Heart left ventricle (tissue), 16 donors: ENCODE data around the gene CPB2. TPM values are rescaled to one million over a fixed set of nuclear protein-coding genes. Genes with fewer than 3 reads are reported as not detected.

Experiments used
- ATAC-seq, 4 donors: fragments of 200-7000 bp; cut with Tn5 transposase; one replicate each; pipeline ENCODE4 v1.9.1; 2020 to 2022; ENCODE audit warnings: moderate library complexity in 4 of 4, mild to moderate bottlenecking in 3 of 4, moderate number of reproducible peaks in 1 of 4
- DNase-seq, 5 donors: peaks; one replicate each; pipeline ENCODE4 v3.0.0-alpha.2; 2020
- H3K27ac ChIP-seq, 12 donors: fragments of 200-600 bp; sonication (generic) in 4 of 12; one replicate each; pipeline versions ENCODE4 v1.5.0 to v1.8.0; 2016 to 2022; ENCODE audit warnings: mild to moderate bottlenecking in 2 of 12
- H3K27me3 ChIP-seq, 9 donors: fragments of 200-600 bp; sonication (generic) in 2 of 9; one replicate each; pipeline versions ENCODE4 v1.5.1 to v1.8.0; 2016 to 2022; ENCODE audit warnings: mild to moderate bottlenecking in 3 of 9
- H3K36me3 ChIP-seq, 9 donors: fragments of 200-600 bp; sonication (generic) in 2 of 9; one replicate each; pipeline versions ENCODE4 v1.5.0 to v1.8.0; 2018 to 2022; ENCODE audit warnings: mild to moderate bottlenecking in 2 of 9
- H3K4me1 ChIP-seq, 12 donors: fragments of 200-600 bp; sonication (generic) in 4 of 12; one replicate each; pipeline versions ENCODE4 v1.5.0 to v1.8.0; 2016 to 2022; ENCODE audit warnings: mild to moderate bottlenecking in 3 of 12
- H3K4me3 ChIP-seq, 12 donors: fragments of 200-600 bp; sonication (generic) in 4 of 12; one replicate each; pipeline versions ENCODE4 v1.5.0 to v1.8.0; 2017 to 2022; ENCODE audit warnings: mild to moderate bottlenecking in 9 of 12, moderate library complexity in 4 of 12
- H3K9me3 ChIP-seq, 12 donors: fragments of 200-600 bp; sonication (generic) in 4 of 12; one replicate each; pipeline versions ENCODE4 v1.5.0 to v1.8.0; 2016 to 2022; ENCODE audit warnings: mild to moderate bottlenecking in 1 of 12
- POLR2A ChIP-seq, 2 donors: fragments of 450-650 bp; IDR thresholded peaks; one replicate each; pipeline ENCODE4 v1.6.1; 2017; ENCODE audit warnings: antibody characterized with exemption in 2 of 2, mild to moderate bottlenecking in 2 of 2, moderate library complexity in 2 of 2
- WGBS, 4 donors: extraction: QIAGEN DNeasy Blood & Tissue Kit in 2 of 4; methylation state at CpG; one replicate each; pipeline versions ENCODE4 v1.1.5 to v1.1.7; 2013 to 2018; 5-methylcytosine and 5-hydroxymethylcytosine counted together
- intact Hi-C, 10 donors: fragments of 100-400 bp; cut with DNase I; formaldehyde crosslinking; loops; one replicate each; pipeline versions ENCODE4 v1.11.1 to v1.14.2; 2022
- polyA plus RNA-seq, 2 donors: library from polyadenylated mRNA; stranded (reverse); fragments of 200-250 nt; gene quantifications; one replicate each; pipeline ENCODE4 v1.2.3, GENCODE V29; 2013
- total RNA-seq, 9 donors: library from RNA; depleted of rRNA in 2 of 9; stranded (reverse); fragments of >200 nt in 2 of 9; fragmentation: NEBNext Ultra II Directional in 3 of 9; extraction: Animal tissue kit (Norgen Biotek cat#: 25700) in 3 of 9; gene quantifications; one replicate each; pipeline versions ENCODE4 v1.1.0 to v1.2.4, GENCODE V29; 2016 to 2023
- TF ChIP-seq, protein P1 (sequence below), 12 donors: fragments of 200-600 bp; sonication (generic) in 4 of 12; IDR thresholded peaks; one replicate each; pipeline versions ENCODE4 v1.5.0 to v1.8.0; 2018 to 2022; ENCODE audit warnings: antibody characterized with exemption in 12 of 12, mild to moderate bottlenecking in 5 of 12
- donor health status: ischemic (EF 13 %, LVEDD 7.1; RV severe dilation, severe dysfunction).
- donor health status: healthy with polysubstance abuse.
- donor health status: DM: no; HTN: yes; CAD: no.
- donor health status: DM: no; HTN: no; CAD: no.
- donor health status: ischemic (EF 25% LVEDD 6.9; RV normal size, moderate dysfunction).
- donor health status: ischemic (EF 25% LVEDD 5.7; RV mildly dilated, moderate dysfunction).
- donor health status: healthy.
- donor health status: DM: yes; HTN: yes; CAD: no.
- donor health status: ischemic (EF 35%, LVEDD 5.7; RV mildly dilated, moderate dysfunction).
- donor health status: nonischemic (EF 11% LVEDD 7.7; RV severe dilation, severe dysfunction).
- donor health status: DM: yes; HTN: yes; CAD: no.
- donor health status: PGD.
- donor health status: ischemic (EF 29% LVEDD 5.4; RV normal size, mild dysfunction).
- donor health status: nonischemic (EF 23%, LVEDD 6.1; RV moderate dilation, normal function).

The CPB2 gene
- total and polyA plus RNA-seq, 11 donors: not detected

DNA sequence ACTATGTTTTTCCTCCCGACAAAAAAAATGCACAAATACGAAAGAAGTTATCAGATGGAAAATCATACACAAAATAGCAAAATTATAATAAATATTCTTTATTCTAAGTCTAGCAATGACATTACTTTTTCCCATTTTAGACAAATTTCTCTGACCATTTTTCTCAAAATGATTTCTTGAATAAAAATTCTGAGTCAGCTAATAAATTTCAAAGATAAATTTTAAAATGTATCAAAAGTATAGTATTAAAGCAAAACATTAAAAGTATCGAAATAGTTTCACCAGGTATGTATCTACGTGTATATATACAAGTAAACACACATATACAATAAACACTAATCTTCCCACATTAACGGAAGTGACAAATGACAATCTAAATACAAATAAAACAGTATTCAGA lies 61.2 kb downstream of the CPB2 start:
- Histone ChIP-seq H3K4me3 (no peak overlapping the region), H3K27ac (no peak overlapping the region), H3K27me3 (no peaks in the 10 kb centered on the region), H3K9me3 (no peaks in the 10 kb centered on the region), H3K36me3 (peaks cover 0 to 50% (median 32%) of the 10 kb centered on the region in 9 donors), H3K4me1 (peaks cover 0 to 10% (median 0%) of the 10 kb centered on the region in 12 donors)
- intact Hi-C loops: no loop called here
- 94 to 97% (median 96%) methylated on average over 5 of the region's 5 CpGs for WGBS, 4 donors
- TF ChIP-seq POLR2A (IDR thresholded peaks at IDR 0.05): no peak
- TF ChIP-seq, protein P1, sequence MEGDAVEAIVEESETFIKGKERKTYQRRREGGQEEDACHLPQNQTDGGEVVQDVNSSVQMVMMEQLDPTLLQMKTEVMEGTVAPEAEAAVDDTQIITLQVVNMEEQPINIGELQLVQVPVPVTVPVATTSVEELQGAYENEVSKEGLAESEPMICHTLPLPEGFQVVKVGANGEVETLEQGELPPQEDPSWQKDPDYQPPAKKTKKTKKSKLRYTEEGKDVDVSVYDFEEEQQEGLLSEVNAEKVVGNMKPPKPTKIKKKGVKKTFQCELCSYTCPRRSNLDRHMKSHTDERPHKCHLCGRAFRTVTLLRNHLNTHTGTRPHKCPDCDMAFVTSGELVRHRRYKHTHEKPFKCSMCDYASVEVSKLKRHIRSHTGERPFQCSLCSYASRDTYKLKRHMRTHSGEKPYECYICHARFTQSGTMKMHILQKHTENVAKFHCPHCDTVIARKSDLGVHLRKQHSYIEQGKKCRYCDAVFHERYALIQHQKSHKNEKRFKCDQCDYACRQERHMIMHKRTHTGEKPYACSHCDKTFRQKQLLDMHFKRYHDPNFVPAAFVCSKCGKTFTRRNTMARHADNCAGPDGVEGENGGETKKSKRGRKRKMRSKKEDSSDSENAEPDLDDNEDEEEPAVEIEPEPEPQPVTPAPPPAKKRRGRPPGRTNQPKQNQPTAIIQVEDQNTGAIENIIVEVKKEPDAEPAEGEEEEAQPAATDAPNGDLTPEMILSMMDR (IDR thresholded peaks at IDR 0.05): no peak
- no peak for DNase-seq
- no peak for ATAC-seq

DNA sequence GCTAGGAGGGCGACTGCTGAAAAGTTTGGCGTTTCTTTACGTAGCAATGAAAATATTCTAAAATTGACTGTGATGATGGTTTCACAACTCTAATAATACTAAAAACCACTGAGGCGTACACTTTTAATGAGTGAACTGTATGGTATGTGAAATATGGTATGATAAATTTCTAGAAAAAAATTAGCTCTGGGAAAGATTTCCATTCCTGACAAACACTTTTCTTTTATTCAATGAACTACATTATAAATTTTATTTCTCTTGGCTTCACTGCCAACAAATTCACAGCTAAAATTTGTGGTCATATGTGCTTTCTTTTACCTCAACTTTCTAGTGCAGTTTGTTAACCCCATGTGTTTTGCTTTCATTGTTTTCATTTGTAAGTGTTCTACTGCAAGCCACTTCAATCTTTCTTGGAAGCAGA lies 63.4 kb downstream of the CPB2 start:
- Histone ChIP-seq H3K4me1 (peaks cover 0 to 10% (median 0%) of the 10 kb centered on the region in 12 donors), H3K4me3 (no peak overlapping the region), H3K27me3 (no peaks in the 10 kb centered on the region), H3K36me3 (peaks cover 0 to 59% (median 48%) of the 10 kb centered on the region in 9 donors), H3K9me3 (no peaks in the 10 kb centered on the region), H3K27ac (no peak overlapping the region)
- ATAC-seq: no peak
- no peak for TF ChIP-seq POLR2A (IDR thresholded peaks at IDR 0.05)
- TF ChIP-seq, protein P1 (IDR thresholded peaks at IDR 0.05): no peak
- 93 to 96% (median 95%) methylated on average over 4 of the region's 4 CpGs for WGBS, 4 donors
- intact Hi-C loops: no loop called here
- DNase-seq: no peak

DNA sequence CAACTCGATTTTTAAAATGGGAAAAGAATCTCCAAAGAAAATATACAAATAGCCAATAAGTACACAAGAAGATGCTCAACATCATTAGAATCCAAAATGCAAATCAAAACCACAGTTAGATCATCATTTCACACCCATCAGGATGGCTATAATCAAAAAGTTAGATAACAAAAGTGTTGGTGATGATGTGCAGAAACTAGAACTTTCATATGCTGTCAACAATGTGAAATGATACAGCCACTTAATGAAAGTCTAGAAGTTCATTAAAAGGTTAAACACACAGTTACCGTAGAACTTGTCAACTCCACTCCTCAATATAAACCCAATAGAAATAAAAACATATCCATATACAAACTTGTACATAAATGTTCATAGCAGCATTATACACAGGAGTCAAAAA lies 64.1 kb downstream of the CPB2 start:
- Histone ChIP-seq H3K4me1 (peaks cover 0 to 10% (median 0%) of the 10 kb centered on the region in 12 donors), H3K27ac (no peak overlapping the region), H3K9me3 (no peaks in the 10 kb centered on the region), H3K27me3 (no peaks in the 10 kb centered on the region), H3K36me3 (peaks cover 0 to 64% (median 48%) of the 10 kb centered on the region in 9 donors), H3K4me3 (no peak overlapping the region)
- DNase-seq: no peak
- ATAC-seq: no peak
- TF ChIP-seq, protein P1 (IDR thresholded peaks at IDR 0.05): no peak
- no peak for TF ChIP-seq POLR2A (IDR thresholded peaks at IDR 0.05)
- 57 to 61% (median 59%) methylated on average over 2 of the region's 2 CpGs for WGBS, 4 donors
- intact Hi-C loops: no loop called here

DNA sequence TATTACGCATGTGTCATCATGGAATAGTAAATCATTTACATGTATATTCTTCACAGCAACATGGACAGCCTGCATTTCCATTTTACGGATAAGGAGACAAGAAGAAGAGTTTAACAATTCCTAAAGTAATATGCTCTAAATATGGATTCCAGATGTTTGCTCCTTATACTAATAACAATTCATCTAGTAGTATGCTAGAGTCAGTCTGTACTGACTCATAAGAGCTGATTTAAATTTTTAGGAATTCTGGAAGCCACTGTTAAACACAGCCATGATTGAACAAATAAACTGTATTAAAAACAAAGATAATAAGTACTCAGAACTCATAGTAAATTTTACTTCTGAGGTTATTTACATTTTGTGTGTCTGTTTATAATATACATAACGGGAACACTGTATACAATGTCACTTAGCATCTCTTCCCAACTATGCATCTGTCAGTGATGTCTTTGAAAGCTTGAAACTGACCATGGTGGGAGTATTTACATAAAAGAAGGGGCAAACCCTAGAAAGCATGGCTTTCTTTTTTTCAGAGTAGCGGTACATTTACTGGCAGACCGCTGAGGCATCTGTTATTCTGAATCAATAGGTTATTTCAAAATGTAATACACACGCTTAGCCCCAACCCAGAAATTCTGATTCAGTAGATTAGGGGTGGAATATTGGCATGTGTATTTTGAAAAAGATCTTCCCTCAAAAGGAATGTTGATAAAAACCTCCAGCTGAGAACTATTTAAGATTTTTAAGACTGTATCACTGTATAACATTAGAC lies 65.2 kb downstream of the CPB2 start:
- peaks cover 0 to 6% (median 0%) of the 10 kb centered on the region in 12 donors for H3K4me1 ChIP-seq
- ATAC-seq: no peak
- TF ChIP-seq, protein P1 (IDR thresholded peaks at IDR 0.05): no peak
- TF ChIP-seq POLR2A (IDR thresholded peaks at IDR 0.05): no peak
- no peaks in the 10 kb centered on the region for H3K27me3 ChIP-seq
- intact Hi-C loops: no loop called here
- DNase-seq: no peak
- no peak overlapping the region for H3K27ac ChIP-seq
- 97 to 99% (median 98%) methylated on average over 6 of the region's 6 CpGs for WGBS, 4 donors
- H3K36me3 ChIP-seq: peaks cover 0 to 67% (median 57%) of the 10 kb centered on the region in 9 donors
- no peak overlapping the region for H3K4me3 ChIP-seq
- H3K9me3 ChIP-seq: no peaks in the 10 kb centered on the region
